Measurements from ENCODE around the gene BICRAL.
"Not testable (repeated sequence)": the region's sequence is repeated elsewhere in the genome, so short reads cannot be mapped to it uniquely, and the experiment has no call there.

BICRAL gene

GRCh38 chr6:42790549-42791181, 8.8 kb downstream of the BICRAL start:
- DNase-seq (ENCODE audit: low read depth in 2 of 2, low spot score in 1 of 2), result no peak

- DNase-seq (ENCODE audit: low read depth in 2 of 2, low spot score in 1 of 2), result no peak
Measured at GRCh38 chr6:42791706-42792320, 10.0 kb downstream of the BICRAL start.

- no peak for DNase-seq (ENCODE audit: low read depth in 2 of 2, low spot score in 1 of 2)
Measured at GRCh38 chr6:42795651-42796050, 13.8 kb downstream of the BICRAL start.

DNA sequence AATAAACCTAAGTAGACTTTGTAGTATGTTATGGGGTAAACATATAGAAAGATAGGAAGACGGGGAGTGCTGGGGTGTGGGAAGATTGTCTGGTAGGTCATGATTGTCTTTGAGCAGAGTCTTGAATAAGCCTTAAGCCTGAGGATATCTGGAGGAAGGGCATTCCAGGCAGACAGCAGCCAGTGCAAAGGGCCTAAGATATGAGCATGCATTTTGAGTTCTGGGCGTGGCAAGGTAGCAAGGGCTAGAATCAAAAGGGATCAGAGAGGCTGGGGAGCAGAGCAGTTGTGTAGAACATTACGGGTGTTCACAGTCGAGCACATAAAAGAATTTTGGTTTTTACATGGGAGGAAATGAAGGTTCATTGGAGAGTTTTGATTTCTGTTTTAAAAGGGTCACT, 14.3 kb downstream of the BICRAL start:
- DNase-seq (ENCODE audit: low read depth in 2 of 2, low spot score in 1 of 2), result no peak

GRCh38 chr6:42797696-42798095, 15.8 kb downstream of the BICRAL start:
- not testable (repeated sequence) for DNase-seq (ENCODE audit: low read depth in 2 of 2, low spot score in 1 of 2)

- no peak for DNase-seq (ENCODE audit: low read depth in 2 of 2, low spot score in 1 of 2)
Measured at GRCh38 chr6:42805297-42805861, 23.5 kb downstream of the BICRAL start.

- DNase-seq (ENCODE audit: low read depth in 2 of 2, low spot score in 1 of 2), result not testable (repeated sequence)
Measured at GRCh38 chr6:42806359-42806758, 24.5 kb downstream of the BICRAL start.

- DNase-seq (ENCODE audit: low read depth in 2 of 2, low spot score in 1 of 2), result no peak
Measured at GRCh38 chr6:42808492-42809483, 26.9 kb downstream of the BICRAL start.

- no peak for DNase-seq (ENCODE audit: low read depth in 2 of 2, low spot score in 1 of 2)
Measured at GRCh38 chr6:42813074-42813645, 31.3 kb downstream of the BICRAL start.

- no peak for DNase-seq (ENCODE audit: low read depth in 2 of 2, low spot score in 1 of 2)
Measured at GRCh38 chr6:42813906-42814444, 32.1 kb downstream of the BICRAL start.

GRCh38 chr6:42815726-42816125, 33.9 kb downstream of the BICRAL start:
- not testable (repeated sequence) for DNase-seq (ENCODE audit: low read depth in 2 of 2, low spot score in 1 of 2)

GRCh38 chr6:42817907-42818306, 36.1 kb downstream of the BICRAL start:
- DNase-seq (ENCODE audit: low read depth in 2 of 2, low spot score in 1 of 2), result no peak

DNA sequence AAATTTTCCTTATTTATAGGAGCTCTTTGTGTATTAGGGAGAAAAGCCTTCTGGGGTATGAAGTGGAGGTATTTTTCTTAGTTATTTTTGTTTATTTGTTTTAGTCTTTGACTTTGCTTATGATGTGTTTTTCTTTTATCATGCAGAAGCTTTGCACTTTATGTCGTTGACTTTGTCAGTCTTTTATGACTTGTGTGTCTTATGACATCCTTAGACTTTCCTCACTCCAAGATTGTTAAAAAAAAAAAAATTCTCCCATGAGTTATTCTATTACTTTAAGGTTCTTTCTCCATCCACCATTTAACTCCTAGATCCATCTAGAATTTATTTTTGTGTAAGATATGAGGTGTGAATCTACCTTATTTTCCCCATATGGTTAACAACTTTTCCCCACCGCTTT, 36.6 kb downstream of the BICRAL start:
- DNase-seq (ENCODE audit: low read depth in 2 of 2, low spot score in 1 of 2), result no peak

DNA sequence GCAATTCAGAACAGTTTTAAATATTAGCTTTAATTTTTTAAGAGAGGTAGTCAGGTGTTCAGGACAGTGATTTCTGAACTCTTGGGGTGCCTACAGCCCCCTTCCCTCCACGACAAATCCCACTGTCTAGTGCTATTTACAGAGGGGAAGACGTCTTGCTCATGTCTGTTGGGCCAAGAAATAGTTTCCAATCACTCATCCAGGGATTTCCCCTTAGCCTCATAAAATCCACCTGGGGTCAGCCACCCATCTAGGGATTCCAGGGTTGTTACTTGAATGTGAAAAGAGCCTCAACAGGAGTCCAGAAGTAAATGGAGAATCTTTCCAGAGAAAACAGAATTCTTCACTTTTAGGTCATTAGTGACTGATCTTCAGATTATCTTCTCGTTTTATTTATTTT, 37.0 kb downstream of the BICRAL start:
- DNase-seq (ENCODE audit: low read depth in 2 of 2, low spot score in 1 of 2), result no peak

DNA sequence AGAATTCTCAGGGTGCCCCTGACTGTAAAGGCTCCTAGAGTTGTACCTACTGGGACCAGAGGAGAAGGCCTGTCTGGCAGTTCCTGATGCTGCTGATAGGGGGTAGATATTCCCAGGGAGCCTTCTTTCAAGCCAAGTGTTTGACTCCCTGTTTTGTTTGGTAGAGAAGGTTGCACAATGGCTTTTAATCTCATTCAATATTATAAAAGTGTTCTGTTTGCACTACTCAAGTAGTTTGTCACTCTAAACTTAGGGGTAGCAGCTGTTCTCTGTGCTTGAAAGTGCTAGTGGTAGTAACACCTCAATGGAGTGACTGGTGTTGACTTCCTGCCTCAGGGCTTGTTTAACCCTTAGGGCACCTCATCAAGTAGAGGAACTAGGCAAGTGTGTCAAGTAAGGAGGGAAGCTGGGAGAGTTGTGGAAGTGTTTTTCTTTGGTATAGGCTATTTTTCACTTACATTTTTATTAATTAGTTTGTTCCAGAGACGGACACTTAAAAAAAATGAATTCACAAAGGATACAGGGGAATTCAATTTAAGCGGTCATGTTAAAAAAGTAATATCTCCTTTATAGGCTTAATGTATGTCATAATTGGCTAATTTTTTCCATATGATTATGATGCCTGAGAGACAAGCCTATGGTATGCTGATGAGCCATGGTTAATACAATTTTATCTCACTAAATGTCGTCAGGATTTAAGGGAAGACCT, 38.1 kb downstream of the BICRAL start:
- no peak for DNase-seq (ENCODE audit: low read depth in 2 of 2, low spot score in 1 of 2)

DNA sequence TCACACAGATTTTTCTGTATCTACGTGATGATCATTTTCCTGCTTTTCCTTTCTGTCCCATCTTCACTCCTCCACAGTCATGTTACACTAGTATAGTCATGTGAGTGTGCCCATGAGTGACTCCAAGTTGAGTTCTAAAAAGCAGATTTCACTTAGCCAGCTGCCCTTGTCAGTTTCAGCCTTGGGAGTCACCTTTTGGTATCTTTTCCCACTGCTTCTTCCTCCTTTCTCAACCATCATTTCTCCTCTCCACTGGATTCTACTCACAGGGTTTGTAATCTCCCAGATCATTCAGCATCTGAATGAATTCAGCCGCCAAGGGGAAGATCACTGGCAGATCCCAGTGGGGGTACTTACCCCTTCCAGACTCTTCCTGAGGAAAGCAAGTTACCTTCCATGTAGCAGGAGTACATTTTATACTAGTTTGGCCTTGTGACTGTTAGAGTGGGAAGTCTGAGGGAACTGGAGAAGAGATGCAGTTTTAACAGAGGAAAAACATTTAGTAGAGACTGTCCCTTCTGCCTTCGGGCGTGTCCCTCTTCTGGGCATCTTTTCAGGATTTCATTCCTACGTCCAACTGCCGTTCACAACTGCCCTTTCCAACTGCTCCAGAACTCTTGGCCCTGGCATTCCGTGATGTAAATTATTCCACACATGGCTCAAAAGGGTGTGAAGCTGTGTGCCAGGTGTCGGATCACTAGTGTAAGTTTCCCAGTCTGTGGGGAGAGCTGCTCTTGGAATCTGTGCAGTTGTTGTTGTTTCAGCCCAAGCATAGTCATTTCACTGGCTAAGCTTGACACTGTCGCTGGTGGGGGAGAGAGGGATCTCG, 38.9 kb downstream of the BICRAL start:
- no peak for DNase-seq (ENCODE audit: low read depth in 2 of 2, low spot score in 1 of 2)

- DNase-seq (ENCODE audit: low read depth in 2 of 2, low spot score in 1 of 2), result no peak
Measured at GRCh38 chr6:42821341-42821668, 39.5 kb downstream of the BICRAL start.

- DNase-seq (ENCODE audit: low read depth in 2 of 2, low spot score in 1 of 2), result no peak
Measured at GRCh38 chr6:42821846-42822245, 40.0 kb downstream of the BICRAL start.

DNA sequence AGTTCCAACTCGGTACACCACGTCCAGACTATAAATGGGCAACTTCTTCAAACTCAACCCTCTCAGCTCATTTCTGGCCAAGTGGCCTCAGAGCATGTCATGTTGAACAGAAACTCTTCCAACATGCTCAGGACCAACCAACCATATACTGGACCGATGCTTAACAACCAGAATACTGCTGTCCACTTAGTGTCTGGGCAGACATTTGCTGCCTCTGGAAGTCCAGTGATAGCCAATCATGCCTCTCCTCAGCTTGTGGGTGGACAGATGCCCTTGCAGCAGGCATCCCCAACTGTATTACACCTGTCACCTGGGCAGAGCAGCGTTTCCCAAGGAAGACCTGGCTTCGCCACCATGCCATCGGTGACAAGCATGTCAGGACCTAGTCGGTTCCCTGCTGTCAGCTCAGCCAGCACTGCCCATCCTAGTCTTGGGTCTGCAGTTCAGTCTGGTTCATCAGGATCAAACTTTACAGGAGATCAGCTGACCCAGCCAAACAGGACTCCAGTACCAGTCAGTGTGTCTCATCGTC, 47.8 kb downstream of the BICRAL start:
- no peak for DNase-seq (ENCODE audit: low read depth in 2 of 2, low spot score in 1 of 2)
